ENCODE data around the gene PIK3C2G. TPM values are rescaled to one million over a fixed set of nuclear protein-coding genes. Genes with fewer than 3 reads are reported as not detected.
"Not testable (repeated sequence)": the region's sequence is repeated elsewhere in the genome, so short reads cannot be mapped to it uniquely, and the experiment has no call there.

PIK3C2G gene
- total RNA-seq, 3 donors from 2014 or later: 0.23 to 0.43 (median 0.32) TPM

- no peaks in the 10 kb centered on the region for H3K4me1 ChIP-seq (ENCODE audit: low read depth)
- ATAC-seq (no peak), DNase-seq (no peak)
- H3K4me3 ChIP-seq: no peak overlapping the region
- no peaks in the 10 kb centered on the region for H3K36me3 ChIP-seq (ENCODE audit: low read depth)
- TF ChIP-seq CTCF (IDR thresholded peaks at IDR 0.05): no peak
- no peaks in the 10 kb centered on the region for H3K9me3 ChIP-seq
- intact Hi-C loops (cut with DNase I, micrococcal nuclease): no loop called here
These were observed 231.2 kb downstream of the PIK3C2G start for GRCh38 chr12:18492372-18493025.

GRCh38 chr12:18496156-18496555 is 234.8 kb downstream of the PIK3C2G start:
- no peaks in the 10 kb centered on the region for H3K36me3 ChIP-seq (ENCODE audit: low read depth)
- intact Hi-C loops (cut with DNase I, micrococcal nuclease): no loop called here
- TF ChIP-seq CTCF (IDR thresholded peaks at IDR 0.05): no peak
- no peaks in the 10 kb centered on the region for H3K4me1 ChIP-seq (ENCODE audit: low read depth)
- H3K9me3 ChIP-seq: no peaks in the 10 kb centered on the region
- no peak overlapping the region for H3K4me3 ChIP-seq
- ATAC-seq (no peak), DNase-seq (peak in 1 of 3 donors; percentile 23)

GRCh38 chr12:18500160-18500574 is 238.8 kb downstream of the PIK3C2G start:
- H3K9me3 ChIP-seq; H3K36me3 ChIP-seq (ENCODE audit: low read depth); H3K4me1 ChIP-seq (ENCODE audit: low read depth); H3K4me3 ChIP-seq; intact Hi-C loops (cut with DNase I, micrococcal nuclease); DNase-seq; ATAC-seq: not testable (repeated sequence)

GRCh38 chr12:18500736-18501135 is 239.4 kb downstream of the PIK3C2G start:
- H3K36me3 ChIP-seq (ENCODE audit: low read depth); H3K9me3 ChIP-seq; H3K4me1 ChIP-seq (ENCODE audit: low read depth); H3K4me3 ChIP-seq; ATAC-seq; DNase-seq; intact Hi-C loops (cut with DNase I, micrococcal nuclease): not testable (repeated sequence)

- ATAC-seq (peak; percentile 89), DNase-seq (peak in 1 of 3 donors; percentile 12)
- peaks cover 5% of the 10 kb centered on the region for H3K4me1 ChIP-seq (ENCODE audit: low read depth)
- H3K4me3 ChIP-seq: no peak overlapping the region
- intact Hi-C loops (cut with DNase I, micrococcal nuclease): no loop called here
- H3K9me3 ChIP-seq: no peaks in the 10 kb centered on the region
- TF ChIP-seq CTCF (IDR thresholded peaks at IDR 0.05): no peak
- no peaks in the 10 kb centered on the region for H3K36me3 ChIP-seq (ENCODE audit: low read depth)
These were observed 241.2 kb downstream of the PIK3C2G start for GRCh38 chr12:18502422-18502968.

- DNase-seq: peak in 1 of 3 donors; percentile 17
- intact Hi-C loops (cut with DNase I, micrococcal nuclease): no loop called here
These were observed 260.1 kb downstream of the PIK3C2G start for GRCh38 chr12:18521461-18521860.

More at GRCh38 chr12:18521461-18521860, 260.1 kb downstream of the PIK3C2G start:
- Histone ChIP-seq H3K36me3 (ENCODE audit: low read depth) (no peaks in the 10 kb centered on the region), H3K9me3 (peaks cover 9% of the 10 kb centered on the region), H3K4me1 (ENCODE audit: low read depth) (no peaks in the 10 kb centered on the region), H3K4me3 (no peak overlapping the region)
- ATAC-seq: no peak
- TF ChIP-seq CTCF (IDR thresholded peaks at IDR 0.05): no peak

Data from mucosa of descending colon (tissue), 3 donors.